ENCODE data around the gene CABLES2.

The CABLES2 gene

GRCh38 chr20:62417981-62418708 is 11.1 kb upstream of the CABLES2 start:
- DNase-seq = no peak

- DNase-seq = no peak
Measured at GRCh38 chr20:62416651-62417637, 9.9 kb upstream of the CABLES2 start.

- no peak for DNase-seq
Measured at GRCh38 chr20:62415354-62416111, 8.4 kb upstream of the CABLES2 start.

GRCh38 chr20:62413896-62414481 is 6.9 kb upstream of the CABLES2 start:
- DNase-seq = no peak

GRCh38 chr20:62413025-62413570 is 6.0 kb upstream of the CABLES2 start:
- no peak for DNase-seq

- DNase-seq = no peak
Measured at GRCh38 chr20:62412194-62413024, 5.3 kb upstream of the CABLES2 start.

GRCh38 chr20:62411479-62412193 is 4.6 kb upstream of the CABLES2 start:
- DNase-seq = no peak

GRCh38 chr20:62410746-62411478 is 3.8 kb upstream of the CABLES2 start:
- DNase-seq = no peak

- no peak for DNase-seq
Measured at GRCh38 chr20:62409931-62410745, 3.1 kb upstream of the CABLES2 start.

GRCh38 chr20:62409086-62409853 is 2.2 kb upstream of the CABLES2 start:
- no peak for DNase-seq

GRCh38 chr20:62408640-62409039 is 1.6 kb upstream of the CABLES2 start:
- DNase-seq = no peak

- no peak for DNase-seq
Measured at GRCh38 chr20:62408055-62408454, 970 bp upstream of the CABLES2 start.

- no peak for DNase-seq
Measured at GRCh38 chr20:62406635-62407176, 379 bp downstream of the CABLES2 start.

- no peak for DNase-seq
Measured at GRCh38 chr20:62405981-62406513, 1.0 kb downstream of the CABLES2 start.

- DNase-seq = no peak
Measured at GRCh38 chr20:62405108-62405980, 1.7 kb downstream of the CABLES2 start.

- no peak for DNase-seq
Measured at GRCh38 chr20:62404761-62405107, 2.4 kb downstream of the CABLES2 start.
